ENCODE measurements around the gene PRDM16. TPM values are rescaled to one million over a fixed set of nuclear protein-coding genes. Genes with fewer than 3 reads are reported as not detected.
A peak's percentile ranks its signal among the peaks of the same experiment; 100 is the strongest.

The PRDM16 gene
- total and polyA plus RNA-seq, 2 experiments from 2014 or later, result 0.14 to 0.16 TPM

DNA sequence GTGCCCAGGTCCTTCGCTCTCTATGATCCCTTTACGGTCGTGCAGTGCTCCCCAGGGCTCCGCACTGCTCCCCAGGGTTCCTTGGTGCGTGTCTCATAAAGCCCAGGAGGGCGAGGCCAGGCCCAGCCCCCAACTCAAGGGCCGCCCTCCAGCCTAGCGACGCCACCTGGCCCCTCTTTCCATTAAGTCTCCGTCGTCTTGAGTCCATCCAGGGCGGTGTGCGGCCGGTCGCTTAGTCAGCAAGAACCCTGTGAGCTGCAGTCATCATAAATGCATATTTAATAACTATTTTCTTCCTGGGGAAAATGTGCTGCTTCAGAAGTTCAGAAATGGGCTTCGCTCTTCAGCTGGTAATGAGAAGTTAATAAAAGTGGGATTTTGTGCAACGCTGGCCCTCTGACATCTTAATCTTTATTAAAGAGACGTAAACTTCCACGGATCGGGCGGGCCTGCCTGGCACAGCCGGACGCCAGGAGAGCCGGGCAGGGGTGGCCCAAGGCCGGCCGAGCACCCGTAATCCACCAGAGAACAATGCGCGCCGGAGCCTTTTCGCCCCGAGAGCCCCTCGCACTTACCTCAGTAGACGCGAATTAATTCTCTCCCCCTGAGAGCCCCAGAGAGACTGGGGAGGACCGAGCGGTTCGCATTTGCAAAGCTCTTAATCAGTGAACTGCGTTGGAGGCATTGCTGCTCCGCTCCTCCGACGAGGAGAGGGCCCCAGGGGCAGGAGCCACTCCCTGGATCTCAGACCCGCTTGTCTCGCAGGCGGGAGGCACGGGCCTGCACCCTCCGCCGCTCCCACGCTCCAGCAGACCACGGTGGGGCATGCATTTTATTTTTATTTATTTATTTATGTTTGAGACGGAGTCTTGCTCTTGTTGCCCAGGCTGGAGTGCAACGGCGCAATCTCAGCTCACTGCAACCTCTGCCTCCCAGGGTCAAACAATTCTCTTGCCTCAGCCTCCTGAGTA lies 197.1 kb downstream of the PRDM16 start:
- no peak overlapping the region for H3K27ac Mint-ChIP-seq
- no peaks in the 10 kb centered on the region for H3K27me3 ChIP-seq (ENCODE audit: insufficient read depth)
- no peak overlapping the region for H3K4me3 ChIP-seq
- H3F3A ChIP-seq (replicated peaks; ENCODE audit: low read depth), result no peaks in the 10 kb centered on the region
- no peak overlapping the region for H3K4me3 Mint-ChIP-seq
- no peaks in the 10 kb centered on the region for H3K4me1 ChIP-seq (ENCODE audit: insufficient read depth)
- H3K36me3 ChIP-seq (ENCODE audit: insufficient read depth), result no peaks in the 10 kb centered on the region
- H3K4me2 ChIP-seq, result no peak overlapping the region
- peaks cover 2% of the 10 kb centered on the region; the same call in 1 of the 3 replicates for H3K36me3 Mint-ChIP-seq (ENCODE audit: low read depth)
- H3K79me2 ChIP-seq (replicated peaks; ENCODE audit: insufficient read depth), result no peaks in the 10 kb centered on the region
- no peaks in the 10 kb centered on the region for H4K20me1 ChIP-seq (replicated peaks; ENCODE audit: insufficient read depth)
- no peak for DNase-seq (ENCODE audit: low spot score)
- TF ChIP-seq EZH2 (IDR thresholded peaks at IDR 0.05; ENCODE audit: low read depth, unreplicated experiment), result no peak
- TF ChIP-seq JUNB (IDR thresholded peaks at IDR 0.05; ENCODE audit: unreplicated experiment), result no peak
- TF ChIP-seq NANOG (IDR thresholded peaks at IDR 0.05; ENCODE audit: borderline replicate concordance), result no peak
- no peak for TF ChIP-seq EZH2phosphoT487 (IDR thresholded peaks at IDR 0.05; ENCODE audit: unreplicated experiment)
- TF ChIP-seq STAT1 (IDR thresholded peaks at IDR 0.05; ENCODE audit: unreplicated experiment), result no peak
- TF ChIP-seq, protein P1, sequence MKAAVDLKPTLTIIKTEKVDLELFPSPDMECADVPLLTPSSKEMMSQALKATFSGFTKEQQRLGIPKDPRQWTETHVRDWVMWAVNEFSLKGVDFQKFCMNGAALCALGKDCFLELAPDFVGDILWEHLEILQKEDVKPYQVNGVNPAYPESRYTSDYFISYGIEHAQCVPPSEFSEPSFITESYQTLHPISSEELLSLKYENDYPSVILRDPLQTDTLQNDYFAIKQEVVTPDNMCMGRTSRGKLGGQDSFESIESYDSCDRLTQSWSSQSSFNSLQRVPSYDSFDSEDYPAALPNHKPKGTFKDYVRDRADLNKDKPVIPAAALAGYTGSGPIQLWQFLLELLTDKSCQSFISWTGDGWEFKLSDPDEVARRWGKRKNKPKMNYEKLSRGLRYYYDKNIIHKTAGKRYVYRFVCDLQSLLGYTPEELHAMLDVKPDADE (IDR thresholded peaks at IDR 0.05), result no peak
- TF ChIP-seq ZNF331 (CRISPR knock-in tag; IDR thresholded peaks at IDR 0.05; ENCODE audit: low read depth), result no peak
- no peak for TF ChIP-seq ZNF114 (CRISPR knock-in tag; IDR thresholded peaks at IDR 0.05)
- TF ChIP-seq, protein P2, sequence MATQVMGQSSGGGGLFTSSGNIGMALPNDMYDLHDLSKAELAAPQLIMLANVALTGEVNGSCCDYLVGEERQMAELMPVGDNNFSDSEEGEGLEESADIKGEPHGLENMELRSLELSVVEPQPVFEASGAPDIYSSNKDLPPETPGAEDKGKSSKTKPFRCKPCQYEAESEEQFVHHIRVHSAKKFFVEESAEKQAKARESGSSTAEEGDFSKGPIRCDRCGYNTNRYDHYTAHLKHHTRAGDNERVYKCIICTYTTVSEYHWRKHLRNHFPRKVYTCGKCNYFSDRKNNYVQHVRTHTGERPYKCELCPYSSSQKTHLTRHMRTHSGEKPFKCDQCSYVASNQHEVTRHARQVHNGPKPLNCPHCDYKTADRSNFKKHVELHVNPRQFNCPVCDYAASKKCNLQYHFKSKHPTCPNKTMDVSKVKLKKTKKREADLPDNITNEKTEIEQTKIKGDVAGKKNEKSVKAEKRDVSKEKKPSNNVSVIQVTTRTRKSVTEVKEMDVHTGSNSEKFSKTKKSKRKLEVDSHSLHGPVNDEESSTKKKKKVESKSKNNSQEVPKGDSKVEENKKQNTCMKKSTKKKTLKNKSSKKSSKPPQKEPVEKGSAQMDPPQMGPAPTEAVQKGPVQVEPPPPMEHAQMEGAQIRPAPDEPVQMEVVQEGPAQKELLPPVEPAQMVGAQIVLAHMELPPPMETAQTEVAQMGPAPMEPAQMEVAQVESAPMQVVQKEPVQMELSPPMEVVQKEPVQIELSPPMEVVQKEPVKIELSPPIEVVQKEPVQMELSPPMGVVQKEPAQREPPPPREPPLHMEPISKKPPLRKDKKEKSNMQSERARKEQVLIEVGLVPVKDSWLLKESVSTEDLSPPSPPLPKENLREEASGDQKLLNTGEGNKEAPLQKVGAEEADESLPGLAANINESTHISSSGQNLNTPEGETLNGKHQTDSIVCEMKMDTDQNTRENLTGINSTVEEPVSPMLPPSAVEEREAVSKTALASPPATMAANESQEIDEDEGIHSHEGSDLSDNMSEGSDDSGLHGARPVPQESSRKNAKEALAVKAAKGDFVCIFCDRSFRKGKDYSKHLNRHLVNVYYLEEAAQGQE (IDR thresholded peaks at IDR 0.05; ENCODE audit: unreplicated experiment), result no peak
- TF ChIP-seq, protein P3, sequence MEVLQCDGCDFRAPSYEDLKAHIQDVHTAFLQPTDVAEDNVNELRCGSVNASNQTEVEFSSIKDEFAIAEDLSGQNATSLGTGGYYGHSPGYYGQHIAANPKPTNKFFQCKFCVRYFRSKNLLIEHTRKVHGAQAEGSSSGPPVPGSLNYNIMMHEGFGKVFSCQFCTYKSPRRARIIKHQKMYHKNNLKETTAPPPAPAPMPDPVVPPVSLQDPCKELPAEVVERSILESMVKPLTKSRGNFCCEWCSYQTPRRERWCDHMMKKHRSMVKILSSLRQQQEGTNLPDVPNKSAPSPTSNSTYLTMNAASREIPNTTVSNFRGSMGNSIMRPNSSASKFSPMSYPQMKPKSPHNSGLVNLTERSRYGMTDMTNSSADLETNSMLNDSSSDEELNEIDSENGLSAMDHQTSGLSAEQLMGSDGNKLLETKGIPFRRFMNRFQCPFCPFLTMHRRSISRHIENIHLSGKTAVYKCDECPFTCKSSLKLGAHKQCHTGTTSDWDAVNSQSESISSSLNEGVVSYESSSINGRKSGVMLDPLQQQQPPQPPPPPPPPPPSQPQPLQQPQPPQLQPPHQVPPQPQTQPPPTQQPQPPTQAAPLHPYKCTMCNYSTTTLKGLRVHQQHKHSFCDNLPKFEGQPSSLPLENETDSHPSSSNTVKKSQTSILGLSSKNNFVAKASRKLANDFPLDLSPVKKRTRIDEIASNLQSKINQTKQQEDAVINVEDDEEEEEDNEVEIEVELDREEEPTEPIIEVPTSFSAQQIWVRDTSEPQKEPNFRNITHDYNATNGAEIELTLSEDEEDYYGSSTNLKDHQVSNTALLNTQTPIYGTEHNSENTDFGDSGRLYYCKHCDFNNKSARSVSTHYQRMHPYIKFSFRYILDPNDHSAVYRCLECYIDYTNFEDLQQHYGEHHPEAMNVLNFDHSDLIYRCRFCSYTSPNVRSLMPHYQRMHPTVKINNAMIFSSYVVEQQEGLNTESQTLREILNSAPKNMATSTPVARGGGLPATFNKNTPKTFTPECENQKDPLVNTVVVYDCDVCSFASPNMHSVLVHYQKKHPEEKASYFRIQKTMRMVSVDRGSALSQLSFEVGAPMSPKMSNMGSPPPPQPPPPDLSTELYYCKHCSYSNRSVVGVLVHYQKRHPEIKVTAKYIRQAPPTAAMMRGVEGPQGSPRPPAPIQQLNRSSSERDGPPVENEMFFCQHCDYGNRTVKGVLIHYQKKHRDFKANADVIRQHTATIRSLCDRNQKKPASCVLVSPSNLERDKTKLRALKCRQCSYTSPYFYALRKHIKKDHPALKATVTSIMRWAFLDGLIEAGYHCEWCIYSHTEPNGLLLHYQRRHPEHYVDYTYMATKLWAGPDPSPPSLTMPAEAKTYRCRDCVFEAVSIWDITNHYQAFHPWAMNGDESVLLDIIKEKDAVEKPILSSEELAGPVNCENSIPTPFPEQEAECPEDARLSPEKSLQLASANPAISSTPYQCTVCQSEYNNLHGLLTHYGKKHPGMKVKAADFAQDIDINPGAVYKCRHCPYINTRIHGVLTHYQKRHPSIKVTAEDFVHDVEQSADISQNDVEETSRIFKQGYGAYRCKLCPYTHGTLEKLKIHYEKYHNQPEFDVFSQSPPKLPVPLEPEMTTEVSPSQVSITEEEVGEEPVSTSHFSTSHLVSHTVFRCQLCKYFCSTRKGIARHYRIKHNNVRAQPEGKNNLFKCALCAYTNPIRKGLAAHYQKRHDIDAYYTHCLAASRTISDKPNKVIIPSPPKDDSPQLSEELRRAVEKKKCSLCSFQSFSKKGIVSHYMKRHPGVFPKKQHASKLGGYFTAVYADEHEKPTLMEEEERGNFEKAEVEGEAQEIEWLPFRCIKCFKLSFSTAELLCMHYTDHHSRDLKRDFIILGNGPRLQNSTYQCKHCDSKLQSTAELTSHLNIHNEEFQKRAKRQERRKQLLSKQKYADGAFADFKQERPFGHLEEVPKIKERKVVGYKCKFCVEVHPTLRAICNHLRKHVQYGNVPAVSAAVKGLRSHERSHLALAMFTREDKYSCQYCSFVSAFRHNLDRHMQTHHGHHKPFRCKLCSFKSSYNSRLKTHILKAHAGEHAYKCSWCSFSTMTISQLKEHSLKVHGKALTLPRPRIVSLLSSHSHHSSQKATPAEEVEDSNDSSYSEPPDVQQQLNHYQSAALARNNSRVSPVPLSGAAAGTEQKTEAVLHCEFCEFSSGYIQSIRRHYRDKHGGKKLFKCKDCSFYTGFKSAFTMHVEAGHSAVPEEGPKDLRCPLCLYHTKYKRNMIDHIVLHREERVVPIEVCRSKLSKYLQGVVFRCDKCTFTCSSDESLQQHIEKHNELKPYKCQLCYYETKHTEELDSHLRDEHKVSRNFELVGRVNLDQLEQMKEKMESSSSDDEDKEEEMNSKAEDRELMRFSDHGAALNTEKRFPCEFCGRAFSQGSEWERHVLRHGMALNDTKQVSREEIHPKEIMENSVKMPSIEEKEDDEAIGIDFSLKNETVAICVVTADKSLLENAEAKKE (CRISPR knock-in tag; IDR thresholded peaks at IDR 0.05), result no peak
- TF ChIP-seq POLR2AphosphoS5 (IDR thresholded peaks at IDR 0.05; ENCODE audit: low read depth), result no peak
- TF ChIP-seq CREB1 (CRISPR knock-in tag; IDR thresholded peaks at IDR 0.05; ENCODE audit: low read depth), result no peak
- TF ChIP-seq, protein P4, sequence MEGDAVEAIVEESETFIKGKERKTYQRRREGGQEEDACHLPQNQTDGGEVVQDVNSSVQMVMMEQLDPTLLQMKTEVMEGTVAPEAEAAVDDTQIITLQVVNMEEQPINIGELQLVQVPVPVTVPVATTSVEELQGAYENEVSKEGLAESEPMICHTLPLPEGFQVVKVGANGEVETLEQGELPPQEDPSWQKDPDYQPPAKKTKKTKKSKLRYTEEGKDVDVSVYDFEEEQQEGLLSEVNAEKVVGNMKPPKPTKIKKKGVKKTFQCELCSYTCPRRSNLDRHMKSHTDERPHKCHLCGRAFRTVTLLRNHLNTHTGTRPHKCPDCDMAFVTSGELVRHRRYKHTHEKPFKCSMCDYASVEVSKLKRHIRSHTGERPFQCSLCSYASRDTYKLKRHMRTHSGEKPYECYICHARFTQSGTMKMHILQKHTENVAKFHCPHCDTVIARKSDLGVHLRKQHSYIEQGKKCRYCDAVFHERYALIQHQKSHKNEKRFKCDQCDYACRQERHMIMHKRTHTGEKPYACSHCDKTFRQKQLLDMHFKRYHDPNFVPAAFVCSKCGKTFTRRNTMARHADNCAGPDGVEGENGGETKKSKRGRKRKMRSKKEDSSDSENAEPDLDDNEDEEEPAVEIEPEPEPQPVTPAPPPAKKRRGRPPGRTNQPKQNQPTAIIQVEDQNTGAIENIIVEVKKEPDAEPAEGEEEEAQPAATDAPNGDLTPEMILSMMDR (conservative IDR thresholded peaks at IDR 0.05; ENCODE audit: low read depth in 2 of 2), result no peak
- ATAC-seq, result peak; percentile 25; the same call in 1 of the 3 replicates
- H3K9me3 Mint-ChIP-seq, result peaks cover 8% of the 10 kb centered on the region; the same call in 2 of the 3 replicates
- no peak overlapping the region for H3K27ac ChIP-seq (ENCODE audit: low read depth)
- 0 out of 3 replicates have a peak, but pooled peaks cover 2% of the 10 kb centered on the region for H3K4me1 Mint-ChIP-seq
- peaks cover 21% of the 10 kb centered on the region for H3K27me3 Mint-ChIP-seq (ENCODE audit: insufficient read depth, low read depth, poor library complexity)
- H2AFZ ChIP-seq, result no peak overlapping the region
- no peaks in the 10 kb centered on the region for H3K9me2 ChIP-seq (ENCODE audit: insufficient read depth)

Measured in GM23338 (cell line).